Ovary (tissue), 3 donors: ENCODE data around the gene MORC2.

Experiments used
- EP300 ChIP-seq: sonication (generic); formaldehyde crosslinking; IDR thresholded peaks from one replicate; pipeline ENCODE4 v1.6.1; 2017; ENCODE audit warnings: antibody characterized with exemption
- POLR2A ChIP-seq: fragments of 450-650 bp; IDR thresholded peaks from one replicate; pipeline ENCODE4 v1.6.1; 2017; ENCODE audit warnings: antibody characterized with exemption, mild to moderate bottlenecking, moderate library complexity
- TF ChIP-seq, protein P1 (sequence below), 3 donors: fragments of 450-650 bp in 2 of 3; fragments of 200-600 bp in 1 of 3; IDR thresholded peaks; one replicate each; pipeline versions ENCODE4 v1.5.1 to v1.8.0; 2016 to 2022; ENCODE audit warnings: antibody characterized with exemption in 3 of 3, mild to moderate bottlenecking in 1 of 3
- donor health status: DM: no; HTN: no; CAD: no.

DNA sequence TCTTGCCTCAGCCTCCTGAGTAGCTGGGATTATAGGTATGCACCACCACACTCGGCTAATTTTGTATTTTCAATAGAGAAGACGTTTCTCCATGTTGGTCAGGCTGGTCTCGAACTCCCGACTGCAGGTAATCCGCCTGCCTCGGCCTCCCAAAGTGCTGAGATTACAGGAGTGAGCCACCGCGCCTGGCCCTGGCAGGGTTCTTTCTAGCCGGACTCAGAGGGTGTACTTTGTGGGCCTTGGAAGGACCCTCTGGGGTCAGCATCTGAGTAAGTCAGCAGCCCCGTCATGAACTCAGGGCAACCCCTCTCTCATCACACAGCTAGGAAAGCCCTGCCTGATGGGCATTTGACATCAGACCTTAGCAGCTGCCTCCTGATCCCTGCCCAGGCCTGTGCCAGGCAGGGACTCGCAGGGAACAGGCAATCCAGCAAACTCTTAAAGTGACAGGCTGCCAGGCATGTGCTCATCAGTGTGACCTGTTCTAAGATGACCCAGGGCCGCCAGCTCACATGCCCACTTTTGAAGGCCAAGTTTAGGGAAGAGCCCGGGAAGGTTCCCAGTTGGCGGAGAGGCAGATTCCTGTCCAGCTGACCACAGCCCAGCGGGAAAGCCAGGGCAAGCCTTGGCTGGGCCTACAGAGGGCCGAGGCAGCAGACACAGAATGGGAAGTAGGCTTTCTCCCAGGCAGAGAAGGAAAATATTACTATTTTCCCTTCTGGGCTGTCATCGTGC, 92.9 kb downstream of the MORC2 start:
- TF ChIP-seq, protein P1, sequence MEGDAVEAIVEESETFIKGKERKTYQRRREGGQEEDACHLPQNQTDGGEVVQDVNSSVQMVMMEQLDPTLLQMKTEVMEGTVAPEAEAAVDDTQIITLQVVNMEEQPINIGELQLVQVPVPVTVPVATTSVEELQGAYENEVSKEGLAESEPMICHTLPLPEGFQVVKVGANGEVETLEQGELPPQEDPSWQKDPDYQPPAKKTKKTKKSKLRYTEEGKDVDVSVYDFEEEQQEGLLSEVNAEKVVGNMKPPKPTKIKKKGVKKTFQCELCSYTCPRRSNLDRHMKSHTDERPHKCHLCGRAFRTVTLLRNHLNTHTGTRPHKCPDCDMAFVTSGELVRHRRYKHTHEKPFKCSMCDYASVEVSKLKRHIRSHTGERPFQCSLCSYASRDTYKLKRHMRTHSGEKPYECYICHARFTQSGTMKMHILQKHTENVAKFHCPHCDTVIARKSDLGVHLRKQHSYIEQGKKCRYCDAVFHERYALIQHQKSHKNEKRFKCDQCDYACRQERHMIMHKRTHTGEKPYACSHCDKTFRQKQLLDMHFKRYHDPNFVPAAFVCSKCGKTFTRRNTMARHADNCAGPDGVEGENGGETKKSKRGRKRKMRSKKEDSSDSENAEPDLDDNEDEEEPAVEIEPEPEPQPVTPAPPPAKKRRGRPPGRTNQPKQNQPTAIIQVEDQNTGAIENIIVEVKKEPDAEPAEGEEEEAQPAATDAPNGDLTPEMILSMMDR (IDR thresholded peaks at IDR 0.05) = no peak
- TF ChIP-seq POLR2A (no peak), EP300 (no peak)
